ENCODE measurements around the gene SEMA6C.

SEMA6C gene

GRCh38 chr1:151132335-151133017 lies 14.0 kb downstream of the SEMA6C start:
- Histone ChIP-seq H3K27ac (no peak overlapping the region), H3K4me3 (ENCODE audit: low read depth in 1 of 2, low read length in 1 of 2) (no peak overlapping the region), H3K4me1 (ENCODE audit: control insufficient read depth in 1 of 2, insufficient read depth in 1 of 2, low read depth in 1 of 2, low read length in 1 of 2) (peaks cover 11 to 13% of the 10 kb centered on the region in 2 experiments), H3K27me3 (peaks cover 15% of the 10 kb centered on the region), H3K9me3 (no peaks in the 10 kb centered on the region), H3K36me3 (no peaks in the 10 kb centered on the region)
- TF ChIP-seq, protein P1, sequence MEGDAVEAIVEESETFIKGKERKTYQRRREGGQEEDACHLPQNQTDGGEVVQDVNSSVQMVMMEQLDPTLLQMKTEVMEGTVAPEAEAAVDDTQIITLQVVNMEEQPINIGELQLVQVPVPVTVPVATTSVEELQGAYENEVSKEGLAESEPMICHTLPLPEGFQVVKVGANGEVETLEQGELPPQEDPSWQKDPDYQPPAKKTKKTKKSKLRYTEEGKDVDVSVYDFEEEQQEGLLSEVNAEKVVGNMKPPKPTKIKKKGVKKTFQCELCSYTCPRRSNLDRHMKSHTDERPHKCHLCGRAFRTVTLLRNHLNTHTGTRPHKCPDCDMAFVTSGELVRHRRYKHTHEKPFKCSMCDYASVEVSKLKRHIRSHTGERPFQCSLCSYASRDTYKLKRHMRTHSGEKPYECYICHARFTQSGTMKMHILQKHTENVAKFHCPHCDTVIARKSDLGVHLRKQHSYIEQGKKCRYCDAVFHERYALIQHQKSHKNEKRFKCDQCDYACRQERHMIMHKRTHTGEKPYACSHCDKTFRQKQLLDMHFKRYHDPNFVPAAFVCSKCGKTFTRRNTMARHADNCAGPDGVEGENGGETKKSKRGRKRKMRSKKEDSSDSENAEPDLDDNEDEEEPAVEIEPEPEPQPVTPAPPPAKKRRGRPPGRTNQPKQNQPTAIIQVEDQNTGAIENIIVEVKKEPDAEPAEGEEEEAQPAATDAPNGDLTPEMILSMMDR (IDR thresholded peaks at IDR 0.05): no peak

- H3K36me3 ChIP-seq: no peaks in the 10 kb centered on the region
- H3K4me3 ChIP-seq (ENCODE audit: low read depth in 1 of 2, low read length in 1 of 2): peak overlapping the region in 1 of 2 experiments; percentile 35
- TF ChIP-seq, protein P1 (IDR thresholded peaks at IDR 0.05): no peak
- H3K27ac ChIP-seq: no peak overlapping the region
- H3K9me3 ChIP-seq: no peaks in the 10 kb centered on the region
- peaks cover 11 to 13% of the 10 kb centered on the region in 2 experiments for H3K4me1 ChIP-seq (ENCODE audit: control insufficient read depth in 1 of 2, insufficient read depth in 1 of 2, low read depth in 1 of 2, low read length in 1 of 2)
- H3K27me3 ChIP-seq: peaks cover 15% of the 10 kb centered on the region
Observed at GRCh38 chr1:151131701-151132334, 14.6 kb downstream of the SEMA6C start.

DNA sequence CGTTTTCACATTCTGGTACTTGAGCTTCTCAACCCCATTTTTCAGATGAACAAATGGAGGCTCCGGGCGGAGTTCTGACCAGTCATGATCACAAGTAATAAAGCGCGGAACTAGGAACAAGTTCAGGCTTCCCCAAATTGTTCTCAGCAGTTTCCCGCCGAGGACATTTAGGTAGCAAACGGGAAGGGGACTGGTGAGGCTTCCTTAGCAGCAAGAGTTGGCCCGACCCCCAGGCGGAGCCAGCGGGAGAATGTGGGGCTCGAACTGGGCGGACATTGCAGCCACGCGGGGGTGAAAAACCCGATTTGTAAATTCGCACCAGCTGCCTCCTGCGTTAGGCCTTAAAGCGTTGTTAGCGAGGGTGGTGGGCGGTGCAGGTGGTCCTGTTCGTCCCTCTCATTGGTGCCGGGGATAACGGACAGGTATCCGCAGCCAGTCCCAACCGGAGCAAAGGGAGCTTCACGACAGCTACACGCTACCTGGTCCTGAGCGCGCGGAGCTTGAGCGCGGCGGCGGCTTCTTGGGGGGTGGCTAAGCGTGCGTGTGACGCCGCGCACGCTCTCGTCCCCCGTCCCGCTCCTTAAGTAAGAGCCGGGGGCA lies 15.3 kb downstream of the SEMA6C start:
- no peaks in the 10 kb centered on the region for H3K36me3 ChIP-seq
- no peaks in the 10 kb centered on the region for H3K9me3 ChIP-seq
- peaks cover 15% of the 10 kb centered on the region for H3K27me3 ChIP-seq
- TF ChIP-seq, protein P1 (IDR thresholded peaks at IDR 0.05): no peak
- peak overlapping the region; percentile 30 to 35 for H3K4me3 ChIP-seq (ENCODE audit: low read depth in 1 of 2, low read length in 1 of 2)
- no peak overlapping the region for H3K27ac ChIP-seq
- H3K4me1 ChIP-seq (ENCODE audit: control insufficient read depth in 1 of 2, insufficient read depth in 1 of 2, low read depth in 1 of 2, low read length in 1 of 2): peaks cover 11 to 13% of the 10 kb centered on the region in 2 experiments

- Histone ChIP-seq H3K27ac (no peak overlapping the region), H3K4me1 (ENCODE audit: control insufficient read depth in 1 of 2, insufficient read depth in 1 of 2, low read depth in 1 of 2, low read length in 1 of 2) (peaks cover 11 to 13% of the 10 kb centered on the region in 2 experiments), H3K36me3 (no peaks in the 10 kb centered on the region), H3K4me3 (ENCODE audit: low read depth in 1 of 2, low read length in 1 of 2) (no peak overlapping the region), H3K27me3 (peaks cover 15% of the 10 kb centered on the region), H3K9me3 (no peaks in the 10 kb centered on the region)
- TF ChIP-seq, protein P1 (IDR thresholded peaks at IDR 0.05): no peak
Observed at GRCh38 chr1:151128800-151129199, 17.6 kb downstream of the SEMA6C start.

GRCh38 chr1:151124763-151125403 lies 21.5 kb downstream of the SEMA6C start:
- no peaks in the 10 kb centered on the region for H3K4me1 ChIP-seq (ENCODE audit: control insufficient read depth in 1 of 2, insufficient read depth in 1 of 2, low read depth in 1 of 2, low read length in 1 of 2)
- peaks cover 7% of the 10 kb centered on the region for H3K36me3 ChIP-seq
- no peak overlapping the region for H3K27ac ChIP-seq
- H3K27me3 ChIP-seq: no peaks in the 10 kb centered on the region
- H3K9me3 ChIP-seq: no peaks in the 10 kb centered on the region
- no peak overlapping the region for H3K4me3 ChIP-seq (ENCODE audit: low read depth in 1 of 2, low read length in 1 of 2)
- TF ChIP-seq, protein P1 (IDR thresholded peaks at IDR 0.05): no peak
